Measurements from ENCODE around the gene AHRR. TPM values are rescaled to one million over a fixed set of nuclear protein-coding genes. Genes with fewer than 3 reads are reported as not detected.

AHRR gene
- total RNA-seq, 1 experiment from 2014 or later: 21.4 TPM

DNA sequence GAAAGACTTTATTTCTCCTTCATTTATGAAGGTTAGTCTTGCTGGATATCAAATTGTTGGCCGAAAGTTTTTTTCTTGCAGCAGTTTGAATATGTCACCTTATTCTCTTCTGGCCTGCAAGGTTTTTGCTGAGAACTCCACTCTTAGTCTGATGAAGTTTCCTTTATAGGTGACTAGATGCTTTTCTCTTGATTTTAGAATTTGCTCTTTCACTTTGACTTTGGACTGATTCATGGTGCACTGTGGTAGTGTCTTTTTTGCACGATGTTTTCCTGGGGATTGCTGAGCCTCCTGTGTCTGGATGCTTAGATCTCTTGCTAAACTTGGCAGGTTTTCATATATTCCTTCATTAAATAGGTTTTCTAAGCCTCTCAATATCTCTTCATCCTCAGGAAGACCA is 12.4 kb downstream of the AHRR start:
- in situ Hi-C loops (cut with HindIII; ENCODE audit: low pct_unique_long_range_greater_than_20kb, low sequenced_read_pairs): no loop called here
- no peak for DNase-seq (ENCODE audit: low read depth, low spot score)

DNA sequence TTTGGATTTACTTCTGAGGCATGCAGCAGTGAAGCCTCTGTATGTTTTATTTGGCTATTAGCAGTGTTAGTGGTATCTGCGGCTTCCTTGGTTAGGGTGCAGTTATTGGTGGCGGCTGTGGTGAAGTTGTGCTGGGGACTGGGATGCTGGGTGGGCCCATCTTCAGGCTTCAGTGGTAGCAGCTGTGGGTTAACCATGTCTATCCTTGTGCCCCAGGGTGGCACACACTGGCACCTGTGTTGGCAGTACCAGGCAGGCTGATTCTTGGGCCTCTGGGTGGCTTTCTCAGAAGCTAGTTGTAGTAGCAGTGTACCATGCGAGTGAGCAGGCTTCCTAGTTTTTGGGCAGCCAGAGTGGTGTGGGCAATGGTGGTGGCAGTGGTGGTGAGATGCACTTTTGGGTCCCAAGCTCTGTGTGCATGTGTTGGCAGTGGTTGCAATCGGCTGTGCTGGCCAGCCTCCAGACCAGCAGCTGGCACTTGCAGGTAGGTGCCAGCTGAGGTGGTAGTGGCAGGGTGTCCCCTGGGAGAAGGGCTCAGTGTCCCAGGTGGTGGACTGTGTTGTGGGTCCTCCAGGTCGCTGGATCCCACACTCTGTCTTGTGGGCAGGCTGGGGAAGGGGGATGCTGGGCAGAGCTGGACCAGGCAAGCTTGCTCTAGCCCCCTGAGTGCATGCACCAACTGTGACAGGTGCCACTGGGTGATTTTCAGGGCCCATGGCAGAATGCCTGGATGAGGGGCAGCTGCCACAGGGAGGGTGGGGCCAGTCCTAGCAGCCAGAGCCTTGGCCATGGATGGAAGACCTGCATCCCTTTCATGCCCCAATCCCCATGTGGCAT is 13.6 kb downstream of the AHRR start:
- DNase-seq (ENCODE audit: low read depth, low spot score): no peak
- in situ Hi-C loops (cut with HindIII; ENCODE audit: low pct_unique_long_range_greater_than_20kb, low sequenced_read_pairs): no loop called here

DNA sequence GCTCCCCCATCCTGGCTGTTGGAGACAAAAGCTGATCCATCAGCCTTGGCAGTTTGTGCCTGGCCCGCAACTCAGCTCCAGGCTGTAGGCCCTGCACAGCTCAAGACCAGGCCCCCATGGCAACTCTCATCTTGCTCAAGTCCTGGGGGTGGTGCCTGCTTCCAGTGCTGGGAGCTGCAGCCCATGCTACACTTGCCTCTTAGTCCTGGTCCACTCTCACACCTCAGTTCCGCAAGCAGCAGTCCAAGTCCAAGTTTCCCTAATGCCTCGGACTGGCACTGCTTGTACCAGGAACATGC is 14.2 kb downstream of the AHRR start:
- in situ Hi-C loops (cut with HindIII; ENCODE audit: low pct_unique_long_range_greater_than_20kb, low sequenced_read_pairs): no loop called here
- no peak for DNase-seq (ENCODE audit: low read depth, low spot score)

DNA sequence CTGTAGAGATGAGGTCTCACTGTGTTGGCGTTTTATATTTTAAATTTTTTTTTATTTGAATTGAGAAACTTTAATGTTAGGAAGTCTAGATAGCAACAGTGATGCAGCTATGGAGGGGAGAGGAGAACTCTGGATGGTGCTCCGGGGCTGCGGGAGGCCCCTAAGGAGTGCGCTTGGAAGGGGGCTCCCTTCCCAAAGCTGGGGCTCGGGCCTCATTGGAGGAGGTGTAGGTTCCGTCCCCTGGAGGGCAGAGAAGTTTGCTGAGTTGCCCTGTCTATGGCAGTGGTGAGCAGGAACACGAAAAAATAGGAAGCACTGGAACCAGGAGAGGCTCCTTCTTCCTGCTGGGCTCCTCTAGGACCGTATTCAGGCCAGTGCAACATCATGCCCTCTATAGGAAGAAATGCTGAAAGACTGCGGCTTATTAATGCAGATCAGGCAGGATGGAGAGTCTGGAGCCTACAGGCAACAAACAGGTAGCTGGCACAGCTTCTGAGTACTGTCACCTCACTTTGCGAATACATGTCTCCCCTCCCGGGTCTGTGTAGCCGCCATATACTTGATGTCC is 16.1 kb downstream of the AHRR start:
- DNase-seq (ENCODE audit: low read depth, low spot score): peak; percentile 87
- in situ Hi-C loops (cut with HindIII; ENCODE audit: low pct_unique_long_range_greater_than_20kb, low sequenced_read_pairs): no loop called here

DNA sequence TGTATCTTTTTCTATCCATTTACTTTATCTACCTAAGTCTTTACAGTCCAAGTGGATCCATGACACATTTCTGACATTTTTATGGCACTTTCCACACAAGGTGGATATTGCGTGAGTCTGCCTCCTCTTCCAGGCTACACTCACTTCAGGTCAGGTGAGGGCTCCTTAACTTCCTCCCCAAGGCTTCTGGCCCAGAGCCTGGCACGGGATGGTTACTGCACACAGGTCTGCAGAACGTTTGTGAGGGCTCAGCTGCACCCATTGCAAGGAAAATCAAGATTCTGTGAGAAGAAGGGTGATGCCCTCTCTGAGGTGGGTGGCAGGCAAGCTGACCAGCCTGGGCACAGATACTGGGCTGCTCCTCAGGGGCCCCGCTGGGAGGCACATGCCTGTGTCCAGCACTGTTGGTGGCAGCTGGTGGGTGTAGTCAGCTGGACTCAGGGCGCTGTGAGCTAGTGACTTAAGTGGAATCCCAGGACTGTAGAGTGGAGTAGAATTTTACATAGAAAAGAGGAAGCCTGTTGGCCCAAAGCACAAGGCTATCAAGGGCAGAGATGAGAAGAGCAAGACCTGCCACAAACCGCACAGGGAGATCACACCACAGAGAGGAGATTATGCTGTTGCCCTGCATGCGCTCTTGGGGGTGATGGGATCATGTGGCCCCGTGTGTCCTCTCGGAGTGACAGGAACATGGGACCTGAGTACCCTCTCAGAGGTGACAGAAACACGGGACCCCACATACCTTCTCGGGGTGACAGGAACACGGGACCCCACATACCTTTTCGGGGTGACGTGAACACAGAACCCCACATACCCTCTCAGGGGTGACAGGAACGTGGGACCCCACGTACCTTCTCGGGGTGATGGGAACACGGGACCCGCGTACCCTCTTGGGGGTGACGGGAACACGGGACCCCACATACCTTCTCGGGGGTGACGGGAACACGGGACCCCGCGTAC is 21.3 kb downstream of the AHRR start:
- no peak for DNase-seq (ENCODE audit: low read depth, low spot score)
- in situ Hi-C loops (cut with HindIII; ENCODE audit: low pct_unique_long_range_greater_than_20kb, low sequenced_read_pairs): no loop called here

DNA sequence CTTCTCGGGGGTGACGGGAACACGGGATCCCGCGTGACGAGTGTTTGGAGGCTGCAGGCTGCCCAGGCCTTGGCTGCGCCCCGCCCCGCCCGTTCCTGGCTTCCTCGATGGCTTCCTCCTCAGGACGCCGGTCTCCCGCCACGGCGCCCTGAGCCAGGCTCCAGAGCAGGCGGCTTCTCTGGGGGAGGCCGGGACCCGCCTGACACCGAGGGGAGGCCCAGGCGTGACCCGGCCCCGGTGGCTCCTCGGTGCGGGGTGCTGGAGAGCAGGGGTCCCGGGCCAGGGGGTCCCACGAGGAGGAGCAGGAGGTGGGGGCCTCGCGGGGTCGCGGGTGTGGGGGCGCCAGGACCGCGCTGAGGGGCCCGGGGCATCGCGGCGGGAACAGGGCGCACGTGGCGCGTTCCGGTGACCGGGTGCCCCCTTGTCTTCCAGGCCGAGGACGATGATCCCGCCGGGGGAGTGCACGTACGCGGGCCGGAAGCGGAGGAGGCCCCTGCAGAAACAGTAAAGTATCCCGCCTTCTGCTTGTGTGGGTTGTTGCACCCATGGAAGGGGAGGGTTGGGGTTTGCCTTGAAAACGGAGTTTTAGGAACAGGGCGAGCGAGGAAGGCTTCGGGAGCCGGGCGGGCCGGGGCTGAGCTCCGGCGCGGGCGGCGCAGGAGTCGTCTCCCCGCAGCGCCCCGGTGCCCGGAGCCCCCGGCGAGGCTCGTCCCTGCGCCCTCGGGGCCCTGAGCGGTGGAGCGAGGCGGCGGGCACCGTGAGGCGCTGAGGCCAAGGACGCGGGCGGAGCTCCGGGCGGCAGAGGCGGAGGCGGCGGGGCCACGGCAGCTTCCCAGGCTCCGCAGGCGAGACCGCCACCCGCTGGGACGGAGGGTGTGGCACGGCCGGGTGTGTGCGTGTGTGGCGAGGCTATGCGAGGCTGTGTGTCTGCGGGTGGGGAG is 22.2 kb downstream of the AHRR start:
- in situ Hi-C loops (cut with HindIII; ENCODE audit: low pct_unique_long_range_greater_than_20kb, low sequenced_read_pairs): no loop called here

DNA sequence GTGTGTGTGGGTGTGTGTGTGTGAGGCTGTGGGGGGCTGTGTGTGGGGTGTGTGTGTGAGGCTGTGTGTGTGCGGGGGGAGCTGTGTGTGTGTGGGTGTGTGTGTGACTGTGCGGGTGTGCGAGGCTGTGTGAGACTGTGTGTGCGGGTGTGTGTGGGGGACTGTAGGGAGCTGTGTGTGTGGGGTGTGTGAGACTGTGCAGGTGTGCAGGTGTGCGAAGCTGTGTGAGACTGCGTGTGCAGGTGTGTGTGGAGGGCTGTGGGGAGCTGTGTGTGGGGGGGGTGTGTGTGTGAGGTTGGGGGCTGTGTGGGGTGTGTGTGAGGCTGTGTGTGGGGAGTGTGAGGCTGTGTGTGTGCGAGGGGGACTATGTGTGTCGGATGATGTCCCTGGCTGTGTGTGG is 23.2 kb downstream of the AHRR start:
- in situ Hi-C loops (cut with HindIII; ENCODE audit: low pct_unique_long_range_greater_than_20kb, low sequenced_read_pairs): no loop called here
- no peak for DNase-seq (ENCODE audit: low read depth, low spot score)

More for the DNA sequence above, 22.2 kb downstream of the AHRR start:
- no peak for DNase-seq (ENCODE audit: low read depth, low spot score)

DNA sequence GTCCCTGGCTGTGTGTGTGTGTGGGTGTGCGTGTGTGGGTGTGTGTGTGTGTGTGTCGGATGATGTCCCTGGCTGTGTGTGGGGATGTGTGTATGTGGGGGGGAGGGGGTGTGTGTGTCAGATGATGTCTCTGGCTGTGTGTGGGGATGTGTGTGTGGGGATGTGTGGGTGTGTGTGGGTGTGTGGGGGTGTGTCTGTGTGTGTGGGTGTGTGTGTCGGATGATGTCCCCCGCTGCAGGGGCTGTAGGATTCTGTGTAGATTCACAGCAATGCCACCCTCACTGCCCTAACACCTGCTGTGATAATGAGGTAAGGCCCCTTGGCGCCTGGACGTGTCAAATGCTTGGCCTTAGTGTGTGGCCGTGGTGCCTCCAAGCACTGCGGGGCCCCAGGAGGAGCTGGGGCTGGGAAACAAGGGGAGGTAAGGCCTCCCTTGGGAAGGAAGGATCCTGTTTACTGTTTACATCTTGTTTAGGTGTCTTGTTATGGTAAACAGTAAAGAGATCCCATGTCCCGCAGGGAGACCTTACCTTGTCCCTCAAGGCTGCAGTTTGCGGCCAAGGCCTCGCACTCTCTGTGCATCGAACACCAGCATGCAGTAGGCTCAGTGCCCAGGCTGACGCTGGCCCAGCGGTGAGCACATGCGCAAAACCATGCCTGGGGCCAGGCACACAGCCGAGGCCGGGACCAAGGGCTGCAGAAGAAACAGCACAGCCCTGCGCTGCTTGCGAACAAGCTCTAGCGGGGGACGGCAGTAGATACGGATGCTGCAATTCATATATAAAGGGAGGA is 24.1 kb downstream of the AHRR start:
- in situ Hi-C loops (cut with HindIII; ENCODE audit: low pct_unique_long_range_greater_than_20kb, low sequenced_read_pairs): no loop called here
- no peak for DNase-seq (ENCODE audit: low read depth, low spot score)

DNA sequence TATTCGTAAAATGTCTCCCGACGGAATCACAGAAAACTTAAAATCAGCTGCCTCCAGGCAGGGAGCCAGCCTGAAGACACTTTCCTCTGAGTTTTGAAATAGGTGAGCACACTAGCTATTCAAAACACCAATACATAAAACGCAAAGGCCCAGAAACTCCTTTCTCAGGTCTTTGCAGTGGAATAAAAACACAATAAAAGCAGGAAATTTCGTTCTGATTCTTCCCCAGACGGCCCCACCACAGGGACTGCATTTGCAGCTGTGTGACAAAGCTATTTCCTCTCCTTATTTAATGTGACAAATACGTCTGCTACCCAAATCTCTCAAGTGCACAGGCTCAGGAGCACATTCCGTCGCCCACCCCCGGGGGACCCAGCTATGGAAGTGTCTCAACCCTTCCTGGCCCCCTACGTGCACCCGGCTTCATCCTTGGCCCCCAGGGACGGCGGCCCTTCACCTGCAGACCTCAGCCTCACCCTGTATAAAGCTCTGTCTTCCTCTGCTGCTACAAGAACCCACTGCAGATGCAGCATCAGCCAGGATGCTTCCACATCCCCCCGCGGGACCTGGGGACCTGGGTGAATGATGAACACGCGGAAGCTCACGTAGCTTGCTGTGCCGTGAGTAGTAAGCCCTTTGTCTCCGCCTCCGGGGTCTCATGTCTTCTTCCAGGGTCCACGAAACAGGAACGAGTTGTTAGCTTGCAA is 24.9 kb downstream of the AHRR start:
- no peak for DNase-seq (ENCODE audit: low read depth, low spot score)
- in situ Hi-C loops (cut with HindIII; ENCODE audit: low pct_unique_long_range_greater_than_20kb, low sequenced_read_pairs): no loop called here

DNA sequence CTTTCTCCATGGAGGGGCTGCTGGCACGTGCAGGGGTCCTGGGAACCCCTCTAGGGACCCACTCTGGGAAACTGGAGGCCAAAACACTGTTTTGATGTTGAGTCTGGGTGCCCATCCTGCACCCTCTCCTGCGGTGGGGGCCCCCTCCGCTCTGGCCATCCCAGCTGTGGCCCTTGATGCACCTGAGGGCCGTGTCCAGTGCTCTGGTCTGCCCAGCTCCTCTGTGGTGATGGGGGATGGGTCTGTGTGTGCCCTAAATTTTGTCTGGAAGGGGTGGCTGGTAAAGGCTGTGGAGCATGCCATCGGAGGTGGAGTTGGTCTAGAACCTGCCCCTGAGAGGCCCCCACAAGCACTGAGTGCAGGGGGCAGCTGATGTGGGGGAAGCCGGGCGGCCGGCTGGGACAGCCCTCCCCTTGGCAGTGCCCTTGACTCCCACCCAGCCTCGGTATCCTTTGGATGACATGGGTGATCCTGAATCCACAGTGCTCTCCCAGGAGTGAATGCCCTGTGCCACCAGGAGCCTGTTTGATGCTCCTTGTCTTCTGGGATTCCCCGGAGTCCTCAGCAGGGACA is 26.3 kb downstream of the AHRR start:
- DNase-seq (ENCODE audit: low read depth, low spot score): no peak
- in situ Hi-C loops (cut with HindIII; ENCODE audit: low pct_unique_long_range_greater_than_20kb, low sequenced_read_pairs): no loop called here

DNA sequence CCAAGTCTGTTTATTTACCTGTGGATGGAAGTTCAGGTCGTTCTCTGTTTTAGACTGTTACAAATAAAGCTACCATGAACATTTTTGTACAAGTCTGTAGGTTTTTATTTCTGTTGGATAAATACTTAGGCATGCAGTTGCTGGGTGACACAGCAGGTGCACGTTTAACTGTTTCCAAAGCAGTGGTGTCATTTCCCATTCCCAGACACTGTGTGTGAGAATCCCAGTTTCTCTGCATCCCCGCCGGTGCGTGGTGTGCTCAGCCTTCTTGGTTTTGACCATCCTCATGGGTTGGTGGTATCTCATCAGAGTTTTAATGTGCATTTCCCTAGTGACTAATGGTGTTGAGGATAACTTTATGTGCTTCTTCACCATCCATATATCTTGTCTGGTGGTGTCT is 27.2 kb downstream of the AHRR start:
- in situ Hi-C loops (cut with HindIII; ENCODE audit: low pct_unique_long_range_greater_than_20kb, low sequenced_read_pairs): no loop called here
- DNase-seq (ENCODE audit: low read depth, low spot score): no peak

DNA sequence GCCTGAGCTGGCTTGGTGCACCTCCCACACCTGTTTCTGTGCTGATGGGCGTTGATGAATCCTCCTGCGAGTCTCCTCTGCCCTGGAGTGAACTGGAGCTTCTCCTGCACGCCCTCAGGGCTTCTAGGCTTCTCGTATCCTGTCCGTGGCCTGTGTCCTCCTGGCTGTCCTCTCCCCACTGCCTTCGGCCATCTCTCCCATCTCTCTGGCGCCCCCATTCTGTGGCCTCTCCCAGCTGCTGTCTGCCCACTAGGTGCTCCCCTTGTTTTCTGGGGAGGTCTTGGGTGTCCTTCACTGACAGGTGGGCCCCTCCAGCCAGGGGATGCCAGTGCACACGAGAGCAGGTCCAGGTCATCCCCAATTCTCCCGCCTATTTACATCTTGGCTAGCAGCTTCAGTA is 28.8 kb downstream of the AHRR start:
- in situ Hi-C loops (cut with HindIII; ENCODE audit: low pct_unique_long_range_greater_than_20kb, low sequenced_read_pairs): no loop called here
- peak; percentile 23 for DNase-seq (ENCODE audit: low read depth, low spot score)

DNA sequence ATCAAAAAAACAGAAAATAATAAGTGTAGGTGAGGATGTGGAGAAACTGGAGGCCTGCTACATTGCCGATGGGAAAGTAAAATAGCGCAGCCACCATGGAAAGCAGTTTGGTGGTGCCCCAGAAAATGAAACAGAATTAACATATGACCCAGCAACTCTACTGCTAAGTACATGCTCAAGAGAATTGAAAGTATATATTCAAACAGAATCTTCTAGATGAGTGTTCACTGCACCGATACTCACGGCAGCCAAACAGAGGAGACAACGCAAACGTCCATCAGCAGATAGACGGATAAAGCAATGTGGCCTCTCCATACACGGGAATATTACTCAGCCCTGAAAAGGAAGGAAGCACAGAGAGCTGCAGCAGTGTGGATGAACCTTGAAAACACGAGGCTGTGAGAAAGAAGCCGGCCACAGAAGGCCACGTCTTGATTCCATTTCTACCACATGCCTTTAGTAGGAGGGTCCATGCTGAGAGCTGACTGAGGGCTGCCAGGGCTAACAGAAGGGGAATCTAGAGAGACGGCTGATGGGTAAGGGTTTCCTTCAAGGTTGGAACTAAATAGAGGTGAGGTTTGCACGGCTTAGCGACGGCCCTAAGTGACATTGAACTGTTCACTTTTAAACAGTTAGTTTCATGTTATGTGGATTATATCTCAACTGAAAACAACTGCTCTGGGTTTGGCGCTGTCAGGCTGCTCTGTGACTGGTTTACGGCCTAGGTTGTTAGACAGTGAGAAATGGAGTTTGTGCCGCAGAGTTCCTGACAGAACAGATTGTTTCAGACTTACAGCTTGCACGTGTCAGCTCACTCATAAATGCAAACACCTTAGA is 29.8 kb downstream of the AHRR start:
- no peak for DNase-seq (ENCODE audit: low read depth, low spot score)
- in situ Hi-C loops (cut with HindIII; ENCODE audit: low pct_unique_long_range_greater_than_20kb, low sequenced_read_pairs): no loop called here

DNA sequence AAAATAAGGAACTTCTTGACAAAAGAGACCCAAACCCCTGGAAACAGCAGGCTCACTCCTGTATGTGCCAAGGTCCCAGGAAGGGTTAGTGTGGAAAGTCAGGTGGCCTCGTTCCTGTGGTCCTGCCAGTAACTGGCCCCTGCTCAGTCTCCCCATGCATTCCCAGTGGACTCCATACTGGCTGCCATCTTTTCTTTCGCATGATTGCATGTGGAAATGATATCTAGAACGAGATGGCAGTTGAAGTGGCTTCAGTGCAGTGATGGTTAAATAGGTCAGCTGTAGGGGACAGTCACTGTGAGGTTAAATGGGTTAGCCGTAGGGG is 30.4 kb downstream of the AHRR start:
- in situ Hi-C loops (cut with HindIII; ENCODE audit: low pct_unique_long_range_greater_than_20kb, low sequenced_read_pairs): no loop called here
- DNase-seq (ENCODE audit: low read depth, low spot score): no peak
